COLO668 (cell line): ENCODE results near the gene IGFBP7.
"Not testable (repeated sequence)": the region's sequence is repeated elsewhere in the genome, so short reads cannot be mapped to it uniquely, and the experiment has no call there.

ENCODE experiments used
- DNase-seq: peaks from one replicate; lab custom pipeline; 2025; ENCODE audit not compliant: unreplicated experiment; lab: John Stamatoyannopoulos, UW

The IGFBP7 gene

DNA sequence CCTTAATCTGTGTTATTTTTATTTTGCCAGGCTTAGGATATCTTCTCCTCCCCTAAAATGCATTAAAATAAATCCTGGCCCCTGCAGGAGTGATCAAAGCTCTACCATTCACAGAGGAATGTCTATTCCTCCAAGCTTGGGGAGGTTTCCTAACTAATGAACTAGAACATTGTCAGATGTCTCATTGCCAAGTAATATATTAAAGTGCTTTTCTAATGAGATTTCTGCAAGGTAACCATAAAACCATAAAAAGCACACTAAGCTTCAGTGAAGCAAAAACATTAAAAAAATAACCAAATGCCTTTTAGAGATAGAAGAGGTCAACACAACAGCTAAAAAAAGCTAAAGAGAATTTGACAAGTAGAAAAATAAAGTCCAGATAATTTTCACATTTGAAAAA is 34.8 kb downstream of the IGFBP7 start:
- no peak for DNase-seq

DNA sequence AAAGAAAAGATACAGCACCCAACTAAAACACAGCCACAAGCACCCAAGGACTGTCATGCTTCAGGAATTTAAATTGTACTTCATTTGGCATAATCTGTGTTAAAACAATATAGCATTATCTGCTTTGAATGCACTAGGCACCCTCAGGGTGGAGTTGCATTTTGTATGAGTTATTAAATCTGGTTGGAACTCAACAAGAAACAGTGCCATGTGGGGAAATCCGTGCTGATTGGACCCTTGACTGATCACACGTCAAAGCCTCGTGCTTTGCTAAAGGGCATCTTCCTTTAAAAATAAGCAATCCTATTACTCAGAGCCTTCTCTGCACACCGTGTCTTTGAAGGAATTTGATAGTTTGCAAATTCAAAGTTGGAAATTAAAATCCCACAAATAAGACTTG is 35.4 kb downstream of the IGFBP7 start:
- no peak for DNase-seq

DNA sequence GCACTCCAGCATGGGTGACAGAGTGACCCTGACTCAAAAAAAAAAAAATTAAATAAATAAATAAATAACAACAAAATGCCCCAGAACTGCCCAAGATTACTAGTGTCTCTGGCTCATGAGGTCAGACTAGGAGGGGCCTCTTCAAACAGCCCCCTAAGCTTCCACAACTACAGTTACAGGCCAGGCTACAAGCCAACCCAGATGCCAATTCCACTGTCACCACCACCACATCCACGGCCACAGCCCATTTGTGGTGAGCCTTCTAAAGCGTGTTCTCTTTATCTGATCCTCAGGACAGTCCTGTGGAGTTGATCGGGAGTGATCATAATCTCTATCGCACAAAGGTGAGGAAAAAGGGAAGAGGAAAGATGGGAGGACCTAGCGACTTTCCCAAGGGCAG is 36.6 kb downstream of the IGFBP7 start:
- no peak for DNase-seq

DNA sequence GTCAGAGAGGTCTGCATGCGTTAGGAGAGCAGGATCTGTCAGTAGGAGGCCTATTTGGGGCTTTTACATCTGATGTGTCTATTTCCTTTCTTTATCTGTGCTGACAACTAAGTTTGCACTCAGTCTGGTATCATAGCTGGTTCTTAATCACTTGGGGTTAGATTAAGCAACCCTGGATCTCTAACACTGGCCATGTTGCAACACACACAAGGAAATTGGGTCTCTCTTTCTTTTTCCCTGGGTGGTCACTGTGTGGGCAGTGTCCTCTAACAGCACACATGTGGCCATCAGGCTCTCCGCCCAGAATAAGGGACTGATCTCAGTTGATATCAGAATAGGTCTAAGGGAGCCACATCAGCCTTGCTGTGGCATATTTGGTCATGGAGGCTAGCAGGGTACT is 38.9 kb downstream of the IGFBP7 start:
- DNase-seq, result no peak

DNA sequence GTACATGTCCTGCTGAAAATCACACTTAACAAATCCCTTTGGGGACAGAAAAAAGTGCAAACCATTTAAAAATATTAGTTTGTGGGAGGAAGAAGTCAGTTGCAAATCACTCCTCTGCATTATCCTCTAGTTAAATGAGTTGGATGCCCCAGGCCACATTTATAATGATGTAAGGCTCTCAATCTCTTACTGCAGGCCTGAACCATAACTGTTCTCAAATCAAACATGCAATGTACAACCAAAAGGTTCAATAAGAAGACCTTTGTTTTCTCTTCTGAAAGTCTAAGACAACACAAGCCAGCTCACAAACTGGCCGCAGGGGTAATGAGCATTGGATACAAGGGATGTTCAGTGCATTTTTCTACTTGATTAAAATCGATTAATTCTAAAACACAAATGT is 39.7 kb downstream of the IGFBP7 start:
- DNase-seq, result no peak

DNA sequence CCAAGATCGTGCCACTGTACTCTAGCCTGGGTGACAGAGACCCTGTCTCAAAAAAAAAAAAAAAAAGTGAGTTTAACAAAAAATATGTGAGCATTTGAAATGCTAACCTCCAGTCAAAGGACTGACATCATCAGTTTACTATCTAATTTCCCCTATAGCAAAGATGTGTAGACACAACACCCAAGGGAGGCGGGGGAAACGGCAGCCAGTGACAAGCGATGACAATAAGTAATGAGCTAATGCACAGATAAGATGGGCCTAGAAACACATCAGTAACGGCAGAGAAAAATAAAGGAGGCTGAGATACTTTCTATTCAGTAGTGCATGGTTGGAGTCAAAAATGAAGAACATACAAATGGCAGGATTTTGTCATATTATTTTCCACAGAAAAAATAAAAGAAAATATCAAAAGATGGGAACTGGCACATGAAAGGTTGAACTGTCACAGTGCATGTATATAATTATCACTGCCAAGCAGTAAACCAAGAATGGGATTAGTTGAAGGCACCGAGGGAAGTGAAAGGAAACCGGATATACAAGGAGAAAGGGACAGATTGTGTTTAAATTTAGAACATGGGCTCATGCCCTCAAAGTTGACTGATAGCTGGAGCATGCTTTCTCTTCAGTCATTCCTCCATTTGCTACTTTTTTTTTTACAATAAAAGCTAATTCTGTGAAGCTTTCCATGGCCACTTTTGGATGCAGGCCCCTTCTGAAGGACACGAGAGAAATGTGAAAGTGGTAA is 41.8 kb downstream of the IGFBP7 start:
- no peak for DNase-seq

DNA sequence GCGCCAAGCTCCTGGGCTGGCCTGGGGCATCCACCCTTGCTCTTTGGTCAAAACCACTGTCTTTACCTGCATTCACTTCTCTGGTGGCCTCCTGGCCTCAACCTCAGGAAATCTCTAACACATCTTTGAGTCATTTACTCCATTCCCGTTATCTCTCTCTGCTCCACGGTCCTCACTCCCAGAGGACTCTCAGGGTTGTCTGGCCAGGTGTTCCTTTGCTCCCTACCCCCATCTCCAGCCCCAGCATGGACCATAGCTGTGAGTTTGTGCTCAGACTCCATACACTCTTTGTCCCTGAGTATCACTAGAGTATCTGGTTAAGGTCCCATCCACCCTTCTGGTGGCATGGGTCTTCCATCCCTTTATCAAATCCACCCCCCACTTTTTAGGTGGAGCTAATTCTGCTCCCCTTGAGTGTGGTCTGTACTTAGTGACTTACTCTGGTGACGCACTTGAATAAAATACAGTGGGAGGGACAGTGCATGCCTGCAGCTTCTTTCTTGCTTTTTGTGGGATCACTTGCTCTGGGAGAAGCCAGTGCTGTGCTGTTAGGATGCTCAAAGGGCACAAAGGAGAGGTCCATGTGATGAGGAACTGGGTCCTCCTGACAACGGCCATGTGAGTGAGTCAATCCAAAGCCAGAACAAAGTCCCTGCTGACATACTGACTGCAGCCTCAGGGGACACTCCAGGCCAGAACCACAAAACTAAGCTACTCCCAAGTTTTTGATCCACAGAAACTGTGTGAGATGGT is 44.3 kb downstream of the IGFBP7 start:
- no peak for DNase-seq

DNA sequence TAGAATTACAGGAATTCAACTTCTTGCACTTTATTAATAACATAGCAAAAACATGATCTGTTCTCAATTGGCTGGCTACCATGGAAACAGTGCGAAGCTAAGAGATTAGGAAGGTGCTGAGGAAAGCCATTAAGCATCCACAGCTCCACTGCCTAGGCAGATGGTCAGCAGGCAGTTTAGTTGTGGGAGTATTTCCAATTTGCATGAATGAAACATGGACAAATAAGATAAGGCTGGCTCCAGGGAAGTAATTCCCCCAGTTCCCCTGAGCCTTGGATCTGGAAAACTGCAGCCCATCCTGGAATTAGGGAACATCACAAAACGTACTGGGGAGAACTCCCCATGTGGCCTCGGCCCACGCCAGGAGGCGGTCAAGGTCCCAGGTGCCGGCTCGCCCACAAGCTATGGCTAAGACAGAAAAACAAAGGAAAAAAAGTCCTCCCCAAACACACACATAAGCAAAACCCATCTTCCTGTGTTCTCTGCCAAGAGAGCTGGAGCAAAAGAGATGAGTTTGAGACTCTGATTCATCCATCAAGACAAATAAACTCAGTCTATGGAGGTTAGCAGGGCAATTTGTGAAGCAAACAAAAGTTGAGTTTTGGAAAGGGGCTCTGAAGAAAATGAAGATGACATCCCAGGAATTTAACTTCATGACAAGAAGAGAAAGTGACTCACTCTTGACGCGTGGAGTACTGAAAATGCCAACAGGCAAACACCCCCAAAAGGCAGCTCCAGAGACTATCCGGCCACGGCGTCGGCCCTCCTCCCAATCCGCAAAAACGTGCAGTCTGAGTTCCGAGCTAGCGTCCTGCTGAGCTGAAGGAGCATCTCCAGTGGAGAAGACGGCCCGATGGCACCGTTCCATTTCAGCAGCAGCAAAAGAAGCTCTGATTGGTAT is 45.1 kb downstream of the IGFBP7 start:
- no peak for DNase-seq

DNA sequence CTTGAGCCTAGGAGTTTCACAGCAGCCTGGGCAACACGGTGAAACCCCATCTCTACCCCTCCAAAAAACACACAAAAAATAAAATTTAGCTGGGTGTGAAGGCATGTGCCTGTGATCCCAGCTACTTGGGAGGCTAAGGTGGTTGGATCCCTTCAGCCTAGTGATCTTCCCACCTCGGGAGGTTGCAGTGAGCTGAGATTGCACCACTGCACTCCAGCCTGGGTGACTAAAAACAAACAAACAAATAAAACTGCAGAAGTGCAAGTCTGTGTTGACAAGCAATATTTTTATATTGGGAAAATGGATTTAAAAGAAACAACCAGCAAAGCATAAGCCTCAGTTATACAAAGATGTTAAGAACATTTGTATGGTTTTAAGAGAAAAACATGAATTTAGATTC is 46.1 kb downstream of the IGFBP7 start:
- DNase-seq, result no peak

DNA sequence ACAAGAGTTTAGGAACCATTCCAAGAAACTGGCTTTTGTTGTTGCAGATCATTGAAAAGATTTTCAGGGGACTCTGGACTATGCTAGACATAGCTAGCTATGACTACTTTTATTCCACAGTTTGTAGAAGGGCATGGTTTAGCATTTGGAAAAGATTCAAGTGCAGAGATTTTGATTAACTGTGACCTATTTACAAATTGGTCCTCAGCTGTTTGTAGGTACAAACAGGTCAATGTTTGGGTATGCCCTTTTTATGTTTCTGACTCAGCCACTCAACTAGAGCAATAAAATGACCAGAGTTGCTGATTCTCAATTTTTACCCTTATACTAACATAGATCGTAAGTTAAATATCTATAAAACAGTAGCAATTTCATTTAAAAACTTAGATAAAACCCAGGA is 46.7 kb downstream of the IGFBP7 start:
- DNase-seq, result no peak

DNA sequence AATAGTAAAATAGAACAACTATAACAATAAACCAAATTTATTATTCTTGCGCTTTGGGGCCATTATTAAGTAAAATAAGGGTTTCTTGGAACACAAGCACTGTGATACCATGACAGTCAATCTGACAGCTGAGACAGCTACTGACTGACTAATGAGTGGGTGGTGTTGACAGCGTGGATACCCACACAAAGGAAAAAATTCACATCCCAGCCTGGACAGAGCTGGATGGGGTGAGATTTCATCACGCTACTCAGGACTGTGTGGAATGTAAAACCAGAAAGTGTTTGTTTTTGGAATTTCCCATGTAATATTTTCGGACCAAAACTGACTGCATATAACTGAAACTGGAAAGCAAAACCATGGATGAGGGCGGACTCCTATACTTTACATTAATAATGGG is 48.8 kb downstream of the IGFBP7 start:
- no peak for DNase-seq

DNA sequence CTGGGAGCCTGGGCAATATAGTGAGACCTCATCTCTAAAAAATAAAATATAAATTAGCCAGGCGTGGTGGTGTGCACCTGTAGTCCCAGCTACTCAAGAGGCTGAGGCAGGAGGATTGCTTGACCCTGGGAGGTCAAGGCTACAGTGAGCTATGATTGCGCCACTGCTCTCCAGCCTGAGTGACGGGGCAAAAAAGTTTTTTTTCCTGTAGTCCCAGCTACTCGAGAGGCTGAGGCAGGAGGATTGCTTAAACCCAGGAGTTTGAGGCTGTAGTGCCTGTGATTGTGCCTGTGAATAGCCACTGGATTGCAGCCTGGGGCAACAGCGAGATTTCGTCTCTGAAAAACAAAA is 49.5 kb downstream of the IGFBP7 start:
- DNase-seq, result not testable (repeated sequence)

DNA sequence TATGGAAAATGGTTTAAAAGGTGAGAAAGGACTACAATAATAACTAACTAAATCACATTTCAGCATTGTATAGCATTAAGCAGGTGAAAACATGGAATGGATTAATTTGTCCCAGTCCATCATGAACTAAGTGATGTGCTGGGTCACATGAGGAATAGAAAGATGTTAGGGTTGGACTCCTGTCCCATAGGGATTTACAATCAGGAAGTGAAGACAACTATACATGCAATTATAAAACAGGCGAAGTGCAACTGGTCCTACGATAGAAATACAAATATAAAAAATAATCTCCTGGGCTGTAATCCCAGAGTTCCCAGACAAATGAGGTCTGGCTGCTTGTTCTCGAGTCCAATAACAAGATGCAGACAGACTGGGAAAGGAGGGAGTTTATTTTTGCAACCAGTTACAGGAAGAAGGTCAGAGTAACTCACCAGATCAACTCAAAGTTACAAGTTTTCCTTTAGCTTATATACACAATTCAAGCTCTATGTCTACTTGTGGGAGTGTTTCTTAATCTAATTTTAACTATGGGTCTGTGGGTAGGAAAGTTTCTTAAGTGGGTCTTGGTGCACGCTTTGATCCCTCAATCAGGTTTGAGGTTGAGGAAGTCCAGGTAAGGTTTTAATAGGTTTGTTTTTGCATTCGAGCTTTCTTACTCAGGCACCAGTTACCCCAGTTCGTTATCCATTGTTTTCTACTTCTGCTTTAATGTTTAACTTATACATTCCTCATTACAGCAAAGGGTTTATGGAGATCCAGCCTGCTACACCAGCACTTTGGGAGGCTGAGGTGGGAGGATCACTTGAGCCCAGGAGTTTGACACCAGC is 50.1 kb downstream of the IGFBP7 start:
- no peak for DNase-seq

DNA sequence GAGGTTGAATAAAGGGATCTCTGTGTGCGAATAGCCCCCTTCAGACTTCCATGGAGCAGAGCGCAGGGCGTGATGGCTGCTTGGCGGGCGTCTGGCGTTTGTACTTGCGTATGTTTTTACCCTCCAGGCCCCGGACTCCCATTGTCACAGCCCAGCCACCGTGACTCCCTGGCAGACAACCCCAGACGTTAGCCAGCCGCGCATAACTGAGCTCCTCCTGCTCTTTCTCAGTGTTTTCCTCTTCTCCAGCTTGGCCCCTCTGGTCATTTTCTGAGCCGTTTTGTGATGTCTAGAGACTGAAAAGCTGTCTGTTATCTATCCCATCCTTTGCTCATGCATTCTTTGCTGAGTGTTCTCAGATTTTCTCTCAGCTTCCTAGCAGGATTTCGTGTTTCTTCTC is 54.3 kb downstream of the IGFBP7 start:
- no peak for DNase-seq

DNA sequence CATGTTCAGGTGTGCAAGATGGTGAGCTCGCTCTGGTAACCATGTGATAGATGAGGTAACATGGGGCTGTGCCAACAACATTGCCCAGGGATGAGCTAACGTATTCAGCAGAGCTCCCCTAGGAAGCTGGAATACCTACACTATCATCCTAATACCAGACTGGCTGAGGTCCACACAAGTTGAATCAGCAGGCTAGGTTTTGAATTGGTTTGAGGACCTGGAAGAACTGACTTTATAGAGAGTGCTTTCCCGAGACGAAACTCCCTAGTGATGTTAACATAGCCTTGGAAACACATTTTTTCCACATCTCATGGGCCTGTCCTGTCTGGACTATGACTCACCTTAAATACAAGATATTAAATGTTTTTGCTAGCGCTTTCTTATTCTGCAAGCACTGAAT is 56.7 kb downstream of the IGFBP7 start:
- DNase-seq, result no peak

DNA sequence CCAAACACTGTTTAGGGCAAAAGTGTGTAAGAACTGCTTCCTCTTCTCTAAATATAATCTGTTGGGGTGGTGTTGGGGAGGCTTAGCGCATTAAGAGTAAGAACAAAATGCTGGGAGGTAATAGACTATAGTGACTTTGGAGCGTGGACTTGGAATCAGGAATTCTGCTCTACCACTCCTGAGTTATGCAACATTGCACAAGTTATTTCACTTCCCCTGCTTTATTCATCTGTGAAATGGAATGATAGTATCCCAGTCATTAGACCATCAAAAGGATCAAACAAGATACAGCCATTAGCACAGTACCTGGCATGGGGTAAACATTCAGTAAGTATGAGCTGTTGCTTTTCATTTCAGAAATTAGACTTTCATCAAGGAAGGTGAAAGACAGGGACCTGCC is 58.7 kb downstream of the IGFBP7 start:
- no peak for DNase-seq

DNA sequence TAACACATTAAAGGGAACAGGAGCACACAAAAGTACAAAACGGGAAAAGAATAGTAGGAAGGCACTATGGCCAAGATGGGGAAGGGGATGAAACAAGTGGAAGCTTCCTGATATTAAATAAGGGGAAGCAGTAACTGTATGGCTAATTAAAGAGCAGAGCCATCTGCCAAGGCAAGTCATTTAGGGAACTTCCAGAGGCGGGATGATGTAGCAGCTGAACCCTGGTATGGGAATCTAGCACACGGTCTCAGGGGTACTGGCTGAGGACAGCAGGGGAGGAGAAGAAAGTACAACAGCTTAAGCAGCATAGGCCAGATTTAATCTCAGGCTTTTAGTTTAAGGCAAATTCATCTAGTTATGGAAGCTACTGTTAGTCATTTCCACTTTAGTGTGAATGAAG is 59.1 kb downstream of the IGFBP7 start:
- no peak for DNase-seq

DNA sequence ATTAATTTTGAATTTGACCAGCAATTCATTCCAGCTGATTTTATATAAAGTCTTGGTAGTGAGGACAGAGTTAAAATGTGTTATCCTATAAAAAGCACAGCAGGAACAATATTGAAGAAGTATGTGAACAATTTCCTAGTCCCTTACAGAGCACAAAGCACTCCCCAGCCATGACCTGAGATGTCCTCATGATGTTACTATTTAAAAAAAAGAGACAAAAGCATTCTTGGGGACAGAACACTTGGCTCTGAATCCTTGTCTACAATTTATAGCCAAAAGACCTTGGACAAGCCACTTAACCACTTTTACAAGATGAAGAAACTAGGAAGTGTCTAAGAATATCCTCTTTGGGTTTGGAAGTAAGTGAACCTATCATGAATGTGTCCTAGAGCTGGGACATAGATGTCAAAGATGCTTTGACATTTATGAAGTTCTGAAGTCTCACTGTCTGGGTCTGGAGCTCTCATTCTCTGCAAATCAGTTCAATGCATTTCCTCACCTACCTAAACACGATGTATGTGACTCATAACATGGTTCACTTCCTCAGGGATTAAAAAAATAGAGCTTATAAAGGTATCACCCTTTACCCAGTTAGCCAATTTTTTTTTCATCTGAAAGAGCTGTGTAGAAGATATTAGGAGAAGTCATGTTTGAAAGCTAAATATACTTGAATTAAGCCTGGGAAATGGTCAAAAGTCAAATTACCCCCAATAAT is 61.4 kb downstream of the IGFBP7 start:
- no peak for DNase-seq

DNA sequence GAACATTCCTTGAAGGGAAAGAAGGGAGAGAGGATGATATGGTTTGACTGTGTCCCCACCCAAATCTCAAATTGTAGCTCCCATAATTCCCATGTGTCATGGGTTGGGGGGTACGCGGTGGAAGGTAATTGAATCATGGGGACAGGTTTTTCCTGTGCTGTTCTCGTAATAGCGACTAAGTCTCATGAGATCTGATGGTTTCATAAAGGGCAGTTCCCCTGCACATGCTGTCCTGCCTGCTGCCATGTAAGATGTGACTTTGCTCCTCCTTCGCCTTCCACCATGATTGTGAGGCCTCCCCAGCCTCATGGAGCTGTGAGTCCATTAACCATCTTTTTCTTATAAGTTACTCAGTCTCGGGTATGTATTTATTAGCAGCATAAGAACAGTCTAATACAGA is 63.1 kb downstream of the IGFBP7 start:
- not testable (repeated sequence) for DNase-seq

DNA sequence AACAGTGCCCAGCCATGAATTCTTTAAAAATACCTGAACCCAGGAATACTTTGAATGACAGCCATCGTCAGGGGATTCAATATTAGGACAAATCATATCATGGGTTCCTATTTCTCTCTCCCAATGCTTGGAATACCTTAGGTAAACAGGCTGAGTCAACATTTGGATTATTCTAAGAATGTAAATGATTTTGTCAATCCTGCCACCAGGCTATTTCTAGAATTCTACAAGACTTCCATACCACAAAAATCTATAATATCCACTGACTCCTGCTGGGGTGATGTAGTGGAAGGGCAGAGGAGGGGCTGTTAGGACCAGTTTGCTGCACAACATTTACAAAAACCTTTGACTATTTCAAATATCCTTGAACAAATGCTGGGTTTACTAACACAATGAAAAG is 65.2 kb downstream of the IGFBP7 start:
- no peak for DNase-seq
